ENCODE results near the gene MRPS24. TPM values are rescaled to one million over a fixed set of nuclear protein-coding genes. Genes with fewer than 3 reads are reported as not detected.
A peak's percentile ranks its signal among the peaks of the same experiment; 100 is the strongest.

MRPS24 gene
- total RNA-seq, 1 experiment from 2014 or later = 181 TPM

GRCh38 chr7:43870316-43870715 lies 999 bp upstream of the MRPS24 start:
- peaks cover 9% of the 10 kb centered on the region for H3K4me1 ChIP-seq (ENCODE audit: insufficient read depth, low read length, poor library complexity, severe bottlenecking)
- DNase-seq (ENCODE audit: low spot score) = no peak
- no TSS peak for BruUV-seq (replicated peaks)
- peaks cover 13% of the 10 kb centered on the region for H3K36me3 ChIP-seq (ENCODE audit: insufficient read depth, low read length, poor library complexity, severe bottlenecking)
- no peak overlapping the region for H3K4me3 ChIP-seq (ENCODE audit: low read depth, low read length, poor library complexity, severe bottlenecking)
- H3K27ac ChIP-seq (ENCODE audit: low read depth, low read length, poor library complexity, severe bottlenecking) = no peak overlapping the region
- H3K27me3 ChIP-seq (replicated peaks; ENCODE audit: insufficient read depth, low read depth, low read length, poor library complexity) = no peaks in the 10 kb centered on the region
- H3K9me3 ChIP-seq (ENCODE audit: low read depth, low read length, poor library complexity, severe bottlenecking) = no peaks in the 10 kb centered on the region
- POLR2A ChIA-PET (ENCODE audit: low non-redundant PET) = no interaction called here
- intact Hi-C loops (cut with micrococcal nuclease; ENCODE audit: unreplicated experiment) = no loop called here
- TF ChIP-seq CTCF (conservative IDR thresholded peaks at IDR 0.05; ENCODE audit: low read depth, low read length) = no peak
- TF ChIP-seq EZH2 (IDR thresholded peaks at IDR 0.05; ENCODE audit: borderline replicate concordance, low read depth, low read length, poor library complexity, severe bottlenecking) = no peak
- CTCF ChIA-PET = no interaction called here

GRCh38 chr7:43869867-43870240 lies 537 bp upstream of the MRPS24 start:
- peak overlapping the region; percentile 84 for H3K4me3 ChIP-seq (ENCODE audit: low read depth, low read length, poor library complexity, severe bottlenecking)
- intact Hi-C loops (cut with micrococcal nuclease; ENCODE audit: unreplicated experiment) = no loop called here
- peaks cover 9% of the 10 kb centered on the region for H3K4me1 ChIP-seq (ENCODE audit: insufficient read depth, low read length, poor library complexity, severe bottlenecking)
- no peaks in the 10 kb centered on the region for H3K9me3 ChIP-seq (ENCODE audit: low read depth, low read length, poor library complexity, severe bottlenecking)
- H3K27me3 ChIP-seq (replicated peaks; ENCODE audit: insufficient read depth, low read depth, low read length, poor library complexity) = no peaks in the 10 kb centered on the region
- BruUV-seq (replicated peaks) = no TSS peak
- POLR2A ChIA-PET (ENCODE audit: low non-redundant PET) = interaction anchor here (0.6 kb wide), 1 partner anchor 908 kb away, joined by 6 read pairs; no protein-coding TSS in a partner anchor
- no peak for TF ChIP-seq EZH2 (IDR thresholded peaks at IDR 0.05; ENCODE audit: borderline replicate concordance, low read depth, low read length, poor library complexity, severe bottlenecking)
- TF ChIP-seq CTCF (conservative IDR thresholded peaks at IDR 0.05; ENCODE audit: low read depth, low read length) = no peak
- CTCF ChIA-PET = interaction anchor here (0.7 kb wide), 1 partner anchor 876 kb away, joined by 4 read pairs; no protein-coding TSS in a partner anchor
- H3K36me3 ChIP-seq (ENCODE audit: insufficient read depth, low read length, poor library complexity, severe bottlenecking) = peaks cover 13% of the 10 kb centered on the region
- no peak for DNase-seq (ENCODE audit: low spot score)
- peak overlapping the region; percentile 84 for H3K27ac ChIP-seq (ENCODE audit: low read depth, low read length, poor library complexity, severe bottlenecking)

- CTCF ChIA-PET = no interaction called here
- peak overlapping the region; percentile 84 for H3K4me3 ChIP-seq (ENCODE audit: low read depth, low read length, poor library complexity, severe bottlenecking)
- TF ChIP-seq CTCF (conservative IDR thresholded peaks at IDR 0.05; ENCODE audit: low read depth, low read length) (no peak), EZH2 (IDR thresholded peaks at IDR 0.05; ENCODE audit: borderline replicate concordance, low read depth, low read length, poor library complexity, severe bottlenecking) (no peak)
- H3K27me3 ChIP-seq (replicated peaks; ENCODE audit: insufficient read depth, low read depth, low read length, poor library complexity) = no peaks in the 10 kb centered on the region
- POLR2A ChIA-PET (ENCODE audit: low non-redundant PET) = no interaction called here
- peaks cover 13% of the 10 kb centered on the region for H3K36me3 ChIP-seq (ENCODE audit: insufficient read depth, low read length, poor library complexity, severe bottlenecking)
- DNase-seq (ENCODE audit: low spot score) = no peak
- TSS peak; percentile 71 for BruUV-seq (replicated peaks)
- no peaks in the 10 kb centered on the region for H3K9me3 ChIP-seq (ENCODE audit: low read depth, low read length, poor library complexity, severe bottlenecking)
- H3K4me1 ChIP-seq (ENCODE audit: insufficient read depth, low read length, poor library complexity, severe bottlenecking) = peaks cover 9% of the 10 kb centered on the region
- H3K27ac ChIP-seq (ENCODE audit: low read depth, low read length, poor library complexity, severe bottlenecking) = peak overlapping the region; percentile 84
- intact Hi-C loops (cut with micrococcal nuclease; ENCODE audit: unreplicated experiment) = no loop called here
These were observed 674 bp downstream of the MRPS24 start for GRCh38 chr7:43868681-43869005.

All from A673 (cell line).